NCI-H1105 (cell line): ENCODE results near the gene PTPRG.

Source experiments
- DNase-seq: peaks from one replicate; lab custom pipeline; 2025; lab: John Stamatoyannopoulos, UW

Gene PTPRG

GRCh38 chr3:62113092-62113491 is 551.7 kb downstream of the PTPRG start:
- DNase-seq = no peak

GRCh38 chr3:62114763-62115162 is 553.4 kb downstream of the PTPRG start:
- DNase-seq = no peak

- DNase-seq = no peak
Observed at GRCh38 chr3:62117903-62118548, 556.7 kb downstream of the PTPRG start.

GRCh38 chr3:62119139-62119538 is 557.8 kb downstream of the PTPRG start:
- DNase-seq = no peak

- no peak for DNase-seq
Observed at GRCh38 chr3:62122819-62123218, 561.4 kb downstream of the PTPRG start.

- no peak for DNase-seq
Observed at GRCh38 chr3:62125380-62125779, 564.0 kb downstream of the PTPRG start.

GRCh38 chr3:62127116-62127515 is 565.7 kb downstream of the PTPRG start:
- DNase-seq = no peak

- no peak for DNase-seq
Observed at GRCh38 chr3:62128051-62128450, 566.7 kb downstream of the PTPRG start.

- no peak for DNase-seq
Observed at GRCh38 chr3:62128681-62129080, 567.3 kb downstream of the PTPRG start.

GRCh38 chr3:62131050-62131449 is 569.7 kb downstream of the PTPRG start:
- DNase-seq = no peak

- DNase-seq = no peak
Observed at GRCh38 chr3:62131620-62132019, 570.2 kb downstream of the PTPRG start.

- no peak for DNase-seq
Observed at GRCh38 chr3:62132027-62132602, 570.7 kb downstream of the PTPRG start.

- no peak for DNase-seq
Observed at GRCh38 chr3:62133015-62133414, 571.6 kb downstream of the PTPRG start.

GRCh38 chr3:62134061-62134496 is 572.7 kb downstream of the PTPRG start:
- no peak for DNase-seq

GRCh38 chr3:62135741-62136140 is 574.4 kb downstream of the PTPRG start:
- no peak for DNase-seq

GRCh38 chr3:62139957-62140356 is 578.6 kb downstream of the PTPRG start:
- DNase-seq = no peak

GRCh38 chr3:62142331-62143085 is 581.1 kb downstream of the PTPRG start:
- no peak for DNase-seq

- no peak for DNase-seq
Observed at GRCh38 chr3:62143843-62144450, 582.6 kb downstream of the PTPRG start.

GRCh38 chr3:62144482-62144881 is 583.1 kb downstream of the PTPRG start:
- no peak for DNase-seq

GRCh38 chr3:62145086-62145757 is 583.9 kb downstream of the PTPRG start:
- DNase-seq = no peak

- no peak for DNase-seq
Observed at GRCh38 chr3:62149539-62149938, 588.2 kb downstream of the PTPRG start.

GRCh38 chr3:62149962-62150361 is 588.6 kb downstream of the PTPRG start:
- DNase-seq = no peak
